Esophagus squamous epithelium (tissue), 5 donors: Measurements from ENCODE around the gene ZNF428. TPM values are rescaled to one million over a fixed set of nuclear protein-coding genes. Genes with fewer than 3 reads are reported as not detected.

Experiments used
- DNase-seq: peaks from one replicate; lab custom pipeline; 2025; lab: John Stamatoyannopoulos, UW
- H3K27ac ChIP-seq, 4 donors: fragments of 200-600 bp; sonication (generic); one replicate each; pipeline ENCODE4 v1.5.1; 2016 to 2019; ENCODE audit warnings: mild to moderate bottlenecking in 1 of 4
- H3K27me3 ChIP-seq, 4 donors: fragments of 200-600 bp; sonication (generic); 1 replicate in 3 of 4; 2 replicates in 1 of 4; pipeline versions ENCODE4 v1.5.1 to v1.6.0; 2017 to 2021; ENCODE audit warnings: antibody characterized with exemption in 1 of 4
- H3K36me3 ChIP-seq, 3 donors: fragments of 200-600 bp; sonication (generic); one replicate each; pipeline ENCODE4 v1.5.1; 2016 to 2019
- H3K4me1 ChIP-seq, 3 donors: fragments of 200-600 bp; sonication (generic); one replicate each; pipeline ENCODE4 v1.5.1; 2017 to 2019
- H3K4me3 ChIP-seq, 4 donors: fragments of 200-600 bp; sonication (generic); 1 replicate in 3 of 4; 2 replicates in 1 of 4; pipeline ENCODE4 v1.5.1; 2016 to 2019; ENCODE audit warnings: mild to moderate bottlenecking in 2 of 4, moderate library complexity in 1 of 4
- H3K9me3 ChIP-seq, 3 donors: fragments of 200-600 bp; sonication (generic); one replicate each; pipeline ENCODE4 v1.5.1; 2016 to 2019
- CTCF ChIP-seq, 6 experiments: fragments of 450-650 bp in 4 of 6; fragments of 200-600 bp in 2 of 6; sonication (generic) in 2 of 6; IDR thresholded peaks; one replicate each; pipeline ENCODE4 v1.5.1; 2016 to 2019; ENCODE audit warnings: antibody characterized with exemption in 6 of 6, mild to moderate bottlenecking in 4 of 6, moderate library complexity in 4 of 6
- POLR2A ChIP-seq, 4 donors: fragments of 450-650 bp; IDR thresholded peaks; one replicate each; pipeline ENCODE4 v1.6.1; 2017; ENCODE audit warnings: antibody characterized with exemption in 4 of 4, mild to moderate bottlenecking in 4 of 4, moderate library complexity in 3 of 4
- WGBS, 2 donors: methylation state at CpG; one replicate each; pipeline ENCODE4 v1.1.5; 2018; 5-methylcytosine and 5-hydroxymethylcytosine counted together
- intact Hi-C: fragments of 100-400 bp; cut with DNase I; formaldehyde crosslinking; loops from one replicate; pipeline ENCODE4 v1.15.0; 2022
- total RNA-seq, 4 donors: library from RNA; depleted of rRNA; stranded (reverse); fragments of >200 nt; gene quantifications; one replicate each; pipeline ENCODE4 v1.1.0, GENCODE V29; 2016
- donor health status: DM: yes; HTN: yes; CAD: no.

Gene ZNF428
- total RNA-seq, 4 donors from 2014 or later = 7.9 to 19.3 (median 11.8) TPM

- no peak for TF ChIP-seq CTCF (IDR thresholded peaks at IDR 0.05)
- no peak for TF ChIP-seq POLR2A (IDR thresholded peaks at IDR 0.05)
- no peak for DNase-seq
- 78 to 80% methylated on average over 27 to 32 of the region's 32 CpGs for WGBS, 2 donors
- intact Hi-C loops = no loop called here
- H3K27me3 ChIP-seq = no peaks in the 10 kb centered on the region
- H3K36me3 ChIP-seq = no peaks in the 10 kb centered on the region
- no peaks in the 10 kb centered on the region for H3K9me3 ChIP-seq
- peak overlapping the region in 2 of 4 donors; percentile 42 to 59 for H3K27ac ChIP-seq
- no peak overlapping the region for H3K4me3 ChIP-seq
- peaks cover 0 to 21% (median 0%) of the 10 kb centered on the region in 3 donors for H3K4me1 ChIP-seq
Observed at GRCh38 chr19:43625918-43626579, 6.6 kb upstream of the ZNF428 start.

DNA sequence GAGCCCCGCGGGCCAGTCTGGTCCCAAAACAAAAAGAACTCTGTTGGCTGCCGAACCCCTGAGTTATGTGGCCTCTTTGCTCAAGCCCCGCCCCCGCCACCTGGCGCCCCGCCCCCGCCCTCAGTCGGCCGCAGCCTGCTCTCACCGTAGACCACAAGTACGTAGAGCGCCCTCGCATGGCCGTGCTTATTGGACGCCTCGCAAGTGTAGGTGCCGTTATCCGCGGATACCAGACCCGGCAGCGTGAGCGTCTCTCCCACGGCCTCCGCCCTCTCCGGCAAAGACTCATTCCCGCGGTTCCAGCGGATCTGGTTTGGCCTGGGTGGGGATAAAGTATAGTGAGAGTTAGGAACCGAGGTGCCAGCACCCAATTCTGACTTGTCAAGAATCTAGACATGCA lies 5.5 kb upstream of the ZNF428 start:
- Histone ChIP-seq H3K4me3 (no peak overlapping the region), H3K36me3 (no peaks in the 10 kb centered on the region), H3K4me1 (peaks cover 3 to 32% (median 7%) of the 10 kb centered on the region in 3 donors), H3K27ac (peak overlapping the region in 2 of 4 donors; percentile 34 to 59), H3K27me3 (no peaks in the 10 kb centered on the region), H3K9me3 (no peaks in the 10 kb centered on the region)
- 0 to 16% methylated on average over 1 to 9 of the region's 30 CpGs for WGBS, 2 donors
- intact Hi-C loops = no loop called here
- DNase-seq = peak; percentile 10
- TF ChIP-seq CTCF (IDR thresholded peaks at IDR 0.05) = peak in 3 of 6 experiments; percentile 29 to 38 (median 31)
- TF ChIP-seq POLR2A (IDR thresholded peaks at IDR 0.05) = no peak

GRCh38 chr19:43623889-43624670 lies 4.7 kb upstream of the ZNF428 start:
- no peak for DNase-seq
- H3K27me3 ChIP-seq = no peaks in the 10 kb centered on the region
- no peaks in the 10 kb centered on the region for H3K9me3 ChIP-seq
- H3K27ac ChIP-seq = peak overlapping the region in 1 of 4 donors; percentile 34
- no peak overlapping the region for H3K4me3 ChIP-seq
- intact Hi-C loops = no loop called here
- H3K36me3 ChIP-seq = no peaks in the 10 kb centered on the region
- WGBS, 2 donors = 82 to 84% methylated on average over 23 to 35 of the region's 35 CpGs
- TF ChIP-seq POLR2A (IDR thresholded peaks at IDR 0.05) (no peak), CTCF (IDR thresholded peaks at IDR 0.05) (no peak)
- H3K4me1 ChIP-seq = peaks cover 5 to 36% (median 7%) of the 10 kb centered on the region in 3 donors

- Histone ChIP-seq H3K27ac (no peak overlapping the region), H3K9me3 (no peaks in the 10 kb centered on the region), H3K4me1 (peaks cover 11 to 46% (median 15%) of the 10 kb centered on the region in 3 donors), H3K27me3 (no peaks in the 10 kb centered on the region), H3K4me3 (no peak overlapping the region), H3K36me3 (no peaks in the 10 kb centered on the region)
- intact Hi-C loops = no loop called here
- DNase-seq = no peak
- TF ChIP-seq POLR2A (IDR thresholded peaks at IDR 0.05) (no peak), CTCF (IDR thresholded peaks at IDR 0.05) (no peak)
- WGBS, 2 donors = no CpG with 5 or more reads among the region's 1 CpG
Observed at GRCh38 chr19:43622956-43623355, 3.5 kb upstream of the ZNF428 start.

- Histone ChIP-seq H3K27me3 (no peaks in the 10 kb centered on the region), H3K27ac (no peak overlapping the region), H3K4me1 (peaks cover 11 to 46% (median 15%) of the 10 kb centered on the region in 3 donors), H3K9me3 (no peaks in the 10 kb centered on the region), H3K4me3 (no peak overlapping the region), H3K36me3 (no peaks in the 10 kb centered on the region)
- no peak for TF ChIP-seq POLR2A (IDR thresholded peaks at IDR 0.05)
- TF ChIP-seq CTCF (IDR thresholded peaks at IDR 0.05) = no peak
- no peak for DNase-seq
- WGBS, 2 donors = 61 to 66% methylated on average over 4 of the region's 4 CpGs
- intact Hi-C loops = no loop called here
Observed at GRCh38 chr19:43622070-43622469, 2.6 kb upstream of the ZNF428 start.
